IPS-15b (cell line): Measurements from ENCODE around the gene HTR2C.
"Not testable (repeated sequence)": the region's sequence is repeated elsewhere in the genome, so short reads cannot be mapped to it uniquely, and the experiment has no call there.

ENCODE experiments used
- H3K27me3 ChIP-seq: one replicate; pipeline ENCODE4 v1.6.1; 2013; ENCODE audit warnings: low read length; ENCODE audit not compliant: control insufficient read depth, insufficient read depth
- H3K36me3 ChIP-seq: one replicate; pipeline ENCODE4 v1.6.1; 2013; ENCODE audit warnings: low read length; ENCODE audit not compliant: control insufficient read depth, insufficient read depth
- H3K4me1 ChIP-seq: one replicate; pipeline ENCODE4 v1.6.1; 2013; ENCODE audit warnings: mild to moderate bottlenecking, low read length; ENCODE audit not compliant: control insufficient read depth, insufficient read depth
- H3K4me3 ChIP-seq: one replicate; pipeline ENCODE4 v1.5.1; 2013; ENCODE audit warnings: low read depth, low read length
- H3K9ac ChIP-seq: one replicate; pipeline ENCODE4 v1.6.1; 2013; ENCODE audit warnings: low read depth, mild to moderate bottlenecking, low read length
- H3K9me3 ChIP-seq: one replicate; pipeline ENCODE4 v1.6.1; 2013; ENCODE audit warnings: mild to moderate bottlenecking, low read length; ENCODE audit not compliant: control insufficient read depth, insufficient read depth

Gene HTR2C

DNA sequence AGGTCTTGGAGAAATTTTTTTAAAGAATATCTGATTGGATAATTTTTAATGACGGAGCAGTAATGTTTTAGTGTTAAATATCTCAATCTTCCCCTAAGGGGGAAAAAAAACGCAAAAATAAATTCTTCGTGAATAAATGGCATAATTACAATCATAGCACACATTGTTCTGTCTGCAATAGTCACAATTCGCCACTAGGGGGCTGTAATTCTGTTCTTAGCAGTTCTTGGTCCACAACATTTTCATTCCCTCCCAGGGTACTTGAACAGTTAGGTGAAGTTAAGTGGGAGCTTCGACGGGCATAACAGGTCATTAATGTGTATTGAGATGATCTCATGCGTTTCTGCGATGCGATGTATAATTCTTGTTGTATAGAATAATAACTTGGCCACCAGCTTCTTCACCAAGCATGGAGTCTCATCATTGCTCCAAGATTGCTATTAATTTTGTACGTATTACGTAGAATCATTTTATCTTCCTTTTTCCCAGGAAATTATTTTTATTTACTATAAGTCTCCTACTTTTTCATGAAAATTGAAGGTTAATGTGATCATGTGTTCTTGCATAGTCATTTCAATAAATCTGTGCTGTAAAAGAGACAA, 27.2 kb downstream of the HTR2C start:
- Histone ChIP-seq H3K9ac (no peak overlapping the region), H3K27me3 (no peaks in the 10 kb centered on the region), H3K4me3 (no peak overlapping the region)

DNA sequence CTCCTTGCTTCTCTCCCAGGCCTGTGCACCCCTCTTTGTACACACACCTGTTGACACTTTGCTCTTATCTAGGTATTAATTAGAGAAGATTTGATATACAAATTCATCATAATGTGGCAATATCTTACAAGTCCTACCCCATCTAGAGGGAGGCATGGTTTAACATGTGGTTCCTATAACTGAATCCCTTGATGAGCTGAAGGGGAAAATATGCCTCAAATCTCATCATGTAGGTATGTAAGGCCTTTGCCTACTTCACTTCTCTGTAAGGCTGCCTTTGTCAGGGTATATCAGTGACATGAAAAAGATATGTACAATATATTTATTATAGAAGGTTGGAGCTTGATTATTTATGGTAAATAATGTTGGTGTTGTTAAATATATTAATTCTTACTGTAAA, 31.9 kb downstream of the HTR2C start:
- Histone ChIP-seq H3K27me3 (no peaks in the 10 kb centered on the region), H3K4me3 (no peak overlapping the region), H3K9ac (no peak overlapping the region)

More for the DNA sequence above, 27.2 kb downstream of the HTR2C start:
- Histone ChIP-seq H3K4me1 (peaks cover 8% of the 10 kb centered on the region), H3K9me3 (no peaks in the 10 kb centered on the region), H3K36me3 (no peaks in the 10 kb centered on the region)

DNA sequence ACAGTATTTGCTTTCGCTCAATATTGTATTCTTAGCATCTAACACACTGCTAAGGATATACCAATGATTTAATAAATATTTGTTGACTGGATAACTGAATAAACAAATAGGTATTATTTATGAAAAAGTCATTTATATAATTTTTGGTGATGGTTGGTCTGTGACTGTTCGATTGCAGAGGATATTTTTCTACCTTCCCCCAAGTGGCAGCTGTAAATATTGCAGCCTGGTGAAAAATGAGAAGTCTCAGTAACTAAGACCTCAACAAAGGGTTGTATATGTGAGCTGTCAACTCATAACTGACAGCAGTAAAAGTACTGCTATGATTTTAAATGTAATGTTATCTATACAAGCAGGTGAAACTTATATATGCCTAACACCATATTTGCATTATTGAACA, 36.0 kb downstream of the HTR2C start:
- no peaks in the 10 kb centered on the region for H3K36me3 ChIP-seq
- no peak overlapping the region for H3K9ac ChIP-seq
- no peak overlapping the region for H3K4me3 ChIP-seq
- H3K9me3 ChIP-seq, result no peaks in the 10 kb centered on the region
- H3K27me3 ChIP-seq, result no peaks in the 10 kb centered on the region
- no peaks in the 10 kb centered on the region for H3K4me1 ChIP-seq

More for the DNA sequence above, 31.9 kb downstream of the HTR2C start:
- H3K4me1 ChIP-seq, result no peaks in the 10 kb centered on the region
- no peaks in the 10 kb centered on the region for H3K9me3 ChIP-seq
- no peaks in the 10 kb centered on the region for H3K36me3 ChIP-seq

GRCh38 chrX:114626323-114626722, 42.4 kb downstream of the HTR2C start:
- Histone ChIP-seq H3K4me3 (no peak overlapping the region), H3K9ac (no peak overlapping the region), H3K9me3 (no peaks in the 10 kb centered on the region), H3K4me1 (peaks cover 2% of the 10 kb centered on the region), H3K27me3 (no peaks in the 10 kb centered on the region), H3K36me3 (no peaks in the 10 kb centered on the region)

DNA sequence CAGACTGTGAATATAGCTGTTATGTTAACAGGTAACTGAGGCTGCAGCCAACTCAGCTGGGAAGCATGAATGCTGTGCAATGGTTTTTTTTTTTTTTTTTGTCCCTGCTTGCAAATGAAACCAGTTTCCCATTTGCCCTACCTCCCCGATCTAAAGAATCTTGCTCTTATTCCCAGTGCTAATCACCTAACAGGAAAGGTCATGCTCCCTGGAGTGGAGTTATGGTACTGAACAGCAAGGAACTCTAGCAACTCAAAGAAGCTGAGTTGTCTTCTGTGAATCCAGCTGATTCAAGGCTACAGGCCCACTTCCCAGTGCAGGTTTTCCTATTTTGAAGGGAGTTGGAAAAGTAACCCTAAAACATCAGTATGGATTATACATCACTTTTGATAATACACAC, 52.1 kb downstream of the HTR2C start:
- Histone ChIP-seq H3K9me3 (no peaks in the 10 kb centered on the region), H3K4me1 (peaks cover 17% of the 10 kb centered on the region), H3K27me3 (no peaks in the 10 kb centered on the region), H3K36me3 (no peaks in the 10 kb centered on the region), H3K9ac (no peak overlapping the region), H3K4me3 (no peak overlapping the region)

- no peaks in the 10 kb centered on the region for H3K27me3 ChIP-seq
- no peaks in the 10 kb centered on the region for H3K9me3 ChIP-seq
Observed at GRCh38 chrX:114650351-114650750, 66.5 kb downstream of the HTR2C start.

GRCh38 chrX:114675365-114675764, 91.5 kb downstream of the HTR2C start:
- Histone ChIP-seq H3K36me3 (no peaks in the 10 kb centered on the region), H3K4me1 (no peaks in the 10 kb centered on the region), H3K4me3 (no peak overlapping the region), H3K9me3 (no peaks in the 10 kb centered on the region), H3K9ac (no peak overlapping the region), H3K27me3 (no peaks in the 10 kb centered on the region)

More at GRCh38 chrX:114650351-114650750, 66.5 kb downstream of the HTR2C start:
- H3K4me3 ChIP-seq, result no peak overlapping the region
- H3K4me1 ChIP-seq, result no peaks in the 10 kb centered on the region
- H3K36me3 ChIP-seq, result no peaks in the 10 kb centered on the region
- H3K9ac ChIP-seq, result no peak overlapping the region

DNA sequence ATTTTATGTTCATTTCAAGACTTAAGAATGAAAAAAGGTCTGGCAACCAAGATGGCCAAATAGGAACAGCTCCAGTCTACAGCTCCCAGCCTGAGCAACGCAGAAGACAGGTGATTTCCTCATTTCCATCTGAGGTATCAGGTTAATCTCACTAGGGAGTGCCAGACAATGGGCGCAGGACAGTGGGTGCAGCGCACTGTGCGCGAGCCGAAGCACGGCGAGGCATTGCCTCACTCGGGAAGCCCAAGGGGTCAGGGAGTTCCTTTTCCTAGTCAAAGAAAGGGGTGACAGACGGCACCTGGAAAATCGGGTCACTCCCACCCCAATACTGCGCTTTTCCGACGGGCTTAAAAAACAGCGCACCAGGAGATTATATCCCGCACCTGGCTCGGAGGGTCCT, 116.6 kb downstream of the HTR2C start:
- not testable (repeated sequence) for H3K36me3 ChIP-seq, H3K9me3 ChIP-seq, H3K27me3 ChIP-seq, H3K9ac ChIP-seq, H3K4me1 ChIP-seq, H3K4me3 ChIP-seq

DNA sequence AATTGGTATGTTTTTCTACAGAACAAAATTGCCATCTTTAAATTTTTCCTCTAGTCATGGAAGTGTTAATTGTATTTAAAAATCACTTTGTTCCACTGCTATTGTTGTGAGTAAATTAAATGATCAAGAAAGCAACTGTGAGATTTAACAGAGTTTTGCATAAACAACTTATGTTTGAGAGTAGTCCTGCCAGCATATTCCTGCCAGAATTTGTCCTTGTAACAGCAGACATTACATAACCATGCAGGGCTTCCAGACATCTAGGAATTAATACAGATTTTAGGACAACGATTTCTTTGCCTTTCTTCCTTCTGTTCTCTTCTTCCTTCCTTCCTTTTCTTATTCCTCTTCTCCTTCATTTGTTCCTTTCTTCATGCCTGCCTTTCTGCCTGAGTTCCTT, 125.5 kb downstream of the HTR2C start:
- Histone ChIP-seq H3K9ac (no peak overlapping the region), H3K27me3 (no peaks in the 10 kb centered on the region), H3K9me3 (no peaks in the 10 kb centered on the region), H3K36me3 (no peaks in the 10 kb centered on the region), H3K4me3 (no peak overlapping the region), H3K4me1 (no peaks in the 10 kb centered on the region)

- Histone ChIP-seq H3K9me3 (no peaks in the 10 kb centered on the region), H3K4me3 (no peak overlapping the region), H3K36me3 (no peaks in the 10 kb centered on the region), H3K9ac (no peak overlapping the region), H3K4me1 (no peaks in the 10 kb centered on the region), H3K27me3 (no peaks in the 10 kb centered on the region)
Observed at GRCh38 chrX:114710571-114710970, 126.7 kb downstream of the HTR2C start.

- no peak overlapping the region for H3K9ac ChIP-seq
- no peak overlapping the region for H3K4me3 ChIP-seq
- no peaks in the 10 kb centered on the region for H3K27me3 ChIP-seq
- H3K4me1 ChIP-seq, result no peaks in the 10 kb centered on the region
- H3K36me3 ChIP-seq, result no peaks in the 10 kb centered on the region
- no peaks in the 10 kb centered on the region for H3K9me3 ChIP-seq
Observed at GRCh38 chrX:114712466-114712865, 128.6 kb downstream of the HTR2C start.

GRCh38 chrX:114715096-114715495, 131.2 kb downstream of the HTR2C start:
- no peaks in the 10 kb centered on the region for H3K27me3 ChIP-seq
- H3K36me3 ChIP-seq, result no peaks in the 10 kb centered on the region
- no peak overlapping the region for H3K9ac ChIP-seq
- H3K4me1 ChIP-seq, result no peaks in the 10 kb centered on the region
- no peaks in the 10 kb centered on the region for H3K9me3 ChIP-seq
- H3K4me3 ChIP-seq, result no peak overlapping the region
